ENCODE measurements around the gene RCOR1.
"Not testable (repeated sequence)": the region's sequence is repeated elsewhere in the genome, so short reads cannot be mapped to it uniquely, and the experiment has no call there.

The RCOR1 gene

GRCh38 chr14:102571043-102571442 lies 21.4 kb upstream of the RCOR1 start:
- DNase-seq (ENCODE audit: low read depth in 2 of 2): no peak

GRCh38 chr14:102571478-102572042 lies 20.9 kb upstream of the RCOR1 start:
- DNase-seq (ENCODE audit: low read depth in 2 of 2): no peak

- not testable (repeated sequence) for DNase-seq (ENCODE audit: low read depth in 2 of 2)
Measured at GRCh38 chr14:102573161-102573560, 19.3 kb upstream of the RCOR1 start.

- no peak for DNase-seq (ENCODE audit: low read depth in 2 of 2)
Measured at GRCh38 chr14:102573591-102574046, 18.8 kb upstream of the RCOR1 start.

- no peak for DNase-seq (ENCODE audit: low read depth in 2 of 2)
Measured at GRCh38 chr14:102574281-102575159, 17.9 kb upstream of the RCOR1 start.

GRCh38 chr14:102575160-102575845 lies 17.1 kb upstream of the RCOR1 start:
- no peak for DNase-seq (ENCODE audit: low read depth in 2 of 2)

GRCh38 chr14:102575846-102576428 lies 16.5 kb upstream of the RCOR1 start:
- DNase-seq (ENCODE audit: low read depth in 2 of 2): not testable (repeated sequence)

GRCh38 chr14:102578821-102579220 lies 13.6 kb upstream of the RCOR1 start:
- DNase-seq (ENCODE audit: low read depth in 2 of 2): no peak

GRCh38 chr14:102579696-102580549 lies 12.5 kb upstream of the RCOR1 start:
- no peak for DNase-seq (ENCODE audit: low read depth in 2 of 2)

- DNase-seq (ENCODE audit: low read depth in 2 of 2): no peak
Measured at GRCh38 chr14:102580550-102581110, 11.8 kb upstream of the RCOR1 start.

GRCh38 chr14:102581193-102581592 lies 11.3 kb upstream of the RCOR1 start:
- DNase-seq (ENCODE audit: low read depth in 2 of 2): no peak

GRCh38 chr14:102583726-102584125 lies 8.7 kb upstream of the RCOR1 start:
- DNase-seq (ENCODE audit: low read depth in 2 of 2): no peak

- no peak for DNase-seq (ENCODE audit: low read depth in 2 of 2)
Measured at GRCh38 chr14:102584871-102585869, 7.3 kb upstream of the RCOR1 start.

- no peak for DNase-seq (ENCODE audit: low read depth in 2 of 2)
Measured at GRCh38 chr14:102586420-102587104, 5.9 kb upstream of the RCOR1 start.

GRCh38 chr14:102588821-102589220 lies 3.6 kb upstream of the RCOR1 start:
- no peak for DNase-seq (ENCODE audit: low read depth in 2 of 2)

GRCh38 chr14:102589761-102590290 lies 2.6 kb upstream of the RCOR1 start:
- DNase-seq (ENCODE audit: low read depth in 2 of 2): no peak

- DNase-seq (ENCODE audit: low read depth in 2 of 2): no peak
Measured at GRCh38 chr14:102590667-102591099, 1.8 kb upstream of the RCOR1 start.

GRCh38 chr14:102591372-102591943 lies 991 bp upstream of the RCOR1 start:
- peak in 1 of 2 donors; percentile 13 for DNase-seq (ENCODE audit: low read depth in 2 of 2)

GRCh38 chr14:102592763-102593060 lies 263 bp downstream of the RCOR1 start:
- DNase-seq (ENCODE audit: low read depth in 2 of 2): no peak
